HG03196 (cell line): ENCODE results near the gene BOC.

Experiments
- ATAC-seq: cut with Tn5 transposase; IDR thresholded peaks from one replicate; pipeline ENCODE4 v1.9.1; 2021; ENCODE audit not compliant: unreplicated experiment

The BOC gene

DNA sequence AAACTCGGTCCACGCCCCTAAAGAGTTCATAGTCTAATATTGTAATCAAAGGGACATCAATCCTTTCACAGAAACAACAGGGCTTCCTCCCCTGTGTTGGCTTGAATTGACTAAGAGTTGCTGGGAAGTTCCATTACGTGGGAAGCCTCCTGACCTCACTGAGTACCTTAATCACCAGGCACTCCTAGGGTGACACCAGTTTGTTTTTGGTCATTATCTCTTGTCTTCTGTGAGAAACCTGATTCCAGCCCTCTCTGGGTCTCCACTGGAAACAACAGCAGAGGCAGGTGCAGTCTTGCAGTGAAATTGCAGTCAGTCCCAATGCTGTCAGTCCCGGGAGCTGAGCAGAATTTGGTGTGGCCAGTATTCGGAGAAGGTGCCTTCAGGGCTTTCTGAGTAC, 55.4 kb downstream of the BOC start:
- no peak for ATAC-seq

DNA sequence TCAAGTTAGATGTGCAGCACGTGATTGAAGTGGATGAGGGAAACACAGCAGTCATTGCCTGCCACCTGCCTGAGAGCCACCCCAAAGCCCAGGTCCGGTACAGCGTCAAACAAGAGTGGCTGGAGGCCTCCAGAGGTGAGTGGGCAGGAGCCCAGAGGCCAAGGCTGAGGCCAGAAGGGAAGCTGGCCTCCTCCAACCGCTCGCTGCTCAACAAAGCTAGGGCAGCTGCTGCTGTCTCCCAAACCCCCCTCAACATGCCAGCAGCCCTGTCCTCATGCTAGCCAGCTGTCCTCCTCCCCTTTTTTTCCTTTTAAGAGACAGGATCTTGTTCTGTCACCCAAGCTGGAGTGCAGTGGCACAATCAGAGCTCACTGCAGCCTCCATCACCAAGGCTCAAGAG, 57.0 kb downstream of the BOC start:
- no peak for ATAC-seq

DNA sequence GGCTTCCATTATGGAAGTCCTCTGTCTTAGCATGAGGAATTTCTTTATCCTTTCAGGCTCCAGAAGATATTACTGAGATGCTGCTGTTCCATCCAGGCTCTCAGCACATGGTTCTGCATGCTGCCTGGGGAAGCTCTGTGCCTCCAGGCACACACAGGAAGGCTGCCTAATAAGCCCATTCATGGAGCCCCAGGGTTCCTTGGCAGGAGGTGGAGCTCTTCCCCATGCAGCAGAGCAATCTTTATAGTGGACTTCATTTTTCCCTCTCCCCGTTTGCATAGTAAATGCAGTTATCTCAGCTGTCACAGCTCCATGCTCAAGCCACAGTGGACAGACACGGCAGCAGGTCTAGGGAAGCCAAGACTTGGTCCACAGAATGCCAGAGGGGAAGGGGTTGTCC, 57.6 kb downstream of the BOC start:
- no peak for ATAC-seq

DNA sequence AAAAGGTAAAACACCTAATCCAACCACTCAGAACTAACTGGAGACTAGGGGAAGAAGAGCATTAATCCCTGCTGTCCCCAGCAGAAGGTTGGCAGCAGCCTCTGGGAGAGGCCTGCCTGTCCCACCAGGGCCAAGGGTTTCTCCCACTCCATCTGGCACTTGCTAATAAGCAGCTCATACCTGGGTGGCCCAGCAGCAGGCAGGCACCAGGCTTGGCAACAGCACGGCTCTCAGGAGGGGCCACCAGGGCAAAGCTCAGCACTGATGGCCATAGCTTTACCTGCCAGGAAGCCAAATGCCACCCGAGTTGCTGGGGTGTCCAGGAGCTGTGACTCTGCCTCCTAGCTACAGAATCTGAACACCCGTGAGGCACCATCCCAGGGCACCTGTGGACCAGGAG, 58.3 kb downstream of the BOC start:
- no peak for ATAC-seq

DNA sequence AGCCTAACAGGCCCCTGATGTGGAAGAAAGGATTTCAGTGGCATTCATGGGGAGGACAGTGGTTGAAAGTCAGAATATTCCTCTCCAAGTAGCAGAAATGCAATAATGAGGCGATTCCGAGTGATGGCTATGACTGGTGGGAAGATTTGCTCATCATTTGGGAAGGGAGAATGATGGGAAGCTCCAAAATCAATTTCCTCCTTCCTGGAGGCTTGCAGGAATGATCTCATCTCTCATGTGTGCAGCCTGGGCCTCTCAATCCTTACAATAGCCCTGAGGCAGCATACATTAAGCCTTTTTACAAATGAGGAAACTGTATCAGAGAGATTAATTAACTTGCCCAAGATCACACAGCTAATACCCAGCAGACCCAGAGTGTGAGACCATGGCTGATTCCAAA, 58.7 kb downstream of the BOC start:
- no peak for ATAC-seq

DNA sequence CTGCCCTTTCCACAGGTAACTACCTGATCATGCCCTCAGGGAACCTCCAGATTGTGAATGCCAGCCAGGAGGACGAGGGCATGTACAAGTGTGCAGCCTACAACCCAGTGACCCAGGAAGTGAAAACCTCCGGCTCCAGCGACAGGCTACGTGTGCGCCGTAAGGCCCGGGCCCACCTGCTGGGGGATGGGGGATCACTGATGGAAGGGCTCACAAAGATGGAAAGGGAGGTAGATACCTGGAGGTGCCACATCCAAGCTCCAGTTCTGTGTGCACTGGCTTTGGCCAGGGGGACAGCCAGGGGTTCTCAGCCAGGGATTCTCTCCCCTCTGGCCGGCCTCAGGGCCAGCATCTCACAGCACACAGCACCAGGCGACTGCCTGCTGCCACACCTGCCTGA, 59.4 kb downstream of the BOC start:
- no peak for ATAC-seq

DNA sequence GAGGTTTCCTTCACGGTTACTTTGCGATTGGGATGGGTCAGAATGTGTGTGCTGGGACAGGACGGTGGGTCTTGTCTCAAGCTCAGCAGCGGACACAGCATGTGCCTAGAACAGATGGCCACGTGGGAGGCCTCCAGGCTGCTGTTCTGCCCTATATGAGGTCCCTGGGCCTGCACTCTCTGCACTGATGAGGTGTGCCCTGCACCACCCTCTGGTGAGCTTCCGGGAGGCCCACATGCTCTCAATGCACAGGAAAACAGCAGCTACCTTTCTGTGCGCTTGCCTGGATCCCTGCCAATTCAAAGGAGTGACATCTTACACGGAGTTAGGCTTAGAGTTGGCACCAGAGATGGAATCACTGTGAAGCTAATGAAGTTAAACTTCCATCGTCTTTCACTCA, 59.8 kb downstream of the BOC start:
- ATAC-seq: no peak

DNA sequence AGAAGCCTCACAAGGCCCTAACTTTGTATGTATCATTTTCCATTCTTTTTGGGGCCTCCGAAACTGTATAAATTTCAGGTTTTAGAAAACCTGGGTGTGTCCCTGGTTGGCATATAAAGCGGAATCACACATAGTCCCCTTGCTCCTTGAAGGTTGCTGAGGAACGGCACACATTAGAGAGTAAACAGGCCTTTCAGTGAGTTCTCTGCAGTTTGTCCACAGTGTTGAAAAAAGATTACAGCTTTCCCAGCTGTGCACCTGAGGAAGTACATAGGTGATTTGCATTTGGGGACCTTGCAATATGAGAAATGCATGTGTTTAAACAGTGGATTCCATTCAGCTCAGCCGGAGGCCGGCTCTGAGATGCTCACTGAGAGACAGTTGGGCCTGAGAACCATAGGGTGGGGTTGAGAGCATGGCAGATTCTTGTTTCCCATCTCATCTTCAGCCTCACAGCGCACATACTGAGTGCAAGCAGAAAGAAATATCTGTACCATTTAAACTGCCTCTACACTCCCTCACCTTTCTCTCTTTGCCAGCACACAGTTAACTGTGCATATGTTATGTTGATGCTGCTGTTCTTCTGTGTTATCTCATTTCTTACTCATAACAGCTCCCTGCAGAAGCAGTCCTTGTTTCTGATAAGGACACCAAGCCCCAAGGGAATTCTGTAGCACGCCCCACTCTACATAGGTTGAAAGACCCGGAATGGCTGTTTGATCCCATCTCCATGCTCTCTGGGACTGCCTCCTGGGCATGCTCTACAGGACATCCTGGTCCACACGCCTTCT, 60.4 kb downstream of the BOC start:
- no peak for ATAC-seq

DNA sequence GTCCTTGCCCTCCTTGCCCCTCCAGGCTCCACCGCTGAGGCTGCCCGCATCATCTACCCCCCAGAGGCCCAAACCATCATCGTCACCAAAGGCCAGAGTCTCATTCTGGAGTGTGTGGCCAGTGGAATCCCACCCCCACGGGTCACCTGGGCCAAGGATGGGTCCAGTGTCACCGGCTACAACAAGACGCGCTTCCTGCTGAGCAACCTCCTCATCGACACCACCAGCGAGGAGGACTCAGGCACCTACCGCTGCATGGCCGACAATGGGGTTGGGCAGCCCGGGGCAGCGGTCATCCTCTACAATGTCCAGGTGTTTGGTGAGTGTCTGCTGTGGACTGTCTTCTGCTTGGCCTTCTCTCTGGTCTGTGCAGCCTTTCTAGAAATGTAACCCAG, 61.0 kb downstream of the BOC start:
- ATAC-seq: no peak

DNA sequence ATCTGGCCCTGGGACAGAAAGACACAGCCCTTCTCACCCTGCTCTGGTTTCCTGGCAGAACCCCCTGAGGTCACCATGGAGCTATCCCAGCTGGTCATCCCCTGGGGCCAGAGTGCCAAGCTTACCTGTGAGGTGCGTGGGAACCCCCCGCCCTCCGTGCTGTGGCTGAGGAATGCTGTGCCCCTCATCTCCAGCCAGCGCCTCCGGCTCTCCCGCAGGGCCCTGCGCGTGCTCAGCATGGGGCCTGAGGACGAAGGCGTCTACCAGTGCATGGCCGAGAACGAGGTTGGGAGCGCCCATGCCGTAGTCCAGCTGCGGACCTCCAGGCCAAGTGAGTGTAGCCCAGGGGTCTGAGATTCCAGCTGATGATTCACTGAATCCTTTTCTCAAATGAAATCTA, 61.7 kb downstream of the BOC start:
- no peak for ATAC-seq

DNA sequence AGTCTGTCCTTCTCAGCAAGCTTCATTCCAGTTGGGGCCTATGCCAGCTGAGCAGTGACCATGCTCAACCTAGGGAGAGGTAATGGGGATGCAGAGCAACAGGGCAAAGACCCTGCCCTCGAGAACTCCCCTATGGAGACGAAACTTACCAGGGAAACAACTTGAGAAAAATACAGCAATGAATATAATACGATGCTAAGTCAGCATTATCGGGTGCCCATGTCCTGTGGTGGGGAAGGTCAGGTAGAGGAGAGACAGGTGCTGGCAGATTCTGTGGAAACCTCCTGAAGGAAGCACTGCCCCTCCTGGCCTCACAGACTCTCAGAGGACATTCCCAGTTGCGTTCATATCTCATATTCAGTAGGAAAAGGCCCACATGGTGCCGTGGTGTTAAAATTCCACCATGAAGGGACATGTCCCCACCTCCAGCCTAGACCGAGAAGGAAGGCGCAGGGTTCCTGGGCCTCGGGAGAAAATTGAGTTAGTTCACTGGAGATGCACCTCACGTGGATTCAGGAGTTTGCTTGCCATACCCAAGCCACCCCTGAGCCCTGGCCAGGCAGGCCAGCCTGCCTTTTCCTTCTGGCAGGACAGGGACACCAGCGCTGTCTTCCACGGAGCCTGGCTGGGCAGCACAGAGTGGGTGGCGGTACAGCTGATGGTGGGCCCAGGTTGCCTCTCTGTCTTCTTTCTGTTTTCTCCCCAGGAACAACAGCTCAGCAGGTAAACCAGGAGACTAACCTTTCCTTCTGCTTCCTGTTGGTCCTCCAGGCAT, 62.4 kb downstream of the BOC start:
- ATAC-seq: no peak

DNA sequence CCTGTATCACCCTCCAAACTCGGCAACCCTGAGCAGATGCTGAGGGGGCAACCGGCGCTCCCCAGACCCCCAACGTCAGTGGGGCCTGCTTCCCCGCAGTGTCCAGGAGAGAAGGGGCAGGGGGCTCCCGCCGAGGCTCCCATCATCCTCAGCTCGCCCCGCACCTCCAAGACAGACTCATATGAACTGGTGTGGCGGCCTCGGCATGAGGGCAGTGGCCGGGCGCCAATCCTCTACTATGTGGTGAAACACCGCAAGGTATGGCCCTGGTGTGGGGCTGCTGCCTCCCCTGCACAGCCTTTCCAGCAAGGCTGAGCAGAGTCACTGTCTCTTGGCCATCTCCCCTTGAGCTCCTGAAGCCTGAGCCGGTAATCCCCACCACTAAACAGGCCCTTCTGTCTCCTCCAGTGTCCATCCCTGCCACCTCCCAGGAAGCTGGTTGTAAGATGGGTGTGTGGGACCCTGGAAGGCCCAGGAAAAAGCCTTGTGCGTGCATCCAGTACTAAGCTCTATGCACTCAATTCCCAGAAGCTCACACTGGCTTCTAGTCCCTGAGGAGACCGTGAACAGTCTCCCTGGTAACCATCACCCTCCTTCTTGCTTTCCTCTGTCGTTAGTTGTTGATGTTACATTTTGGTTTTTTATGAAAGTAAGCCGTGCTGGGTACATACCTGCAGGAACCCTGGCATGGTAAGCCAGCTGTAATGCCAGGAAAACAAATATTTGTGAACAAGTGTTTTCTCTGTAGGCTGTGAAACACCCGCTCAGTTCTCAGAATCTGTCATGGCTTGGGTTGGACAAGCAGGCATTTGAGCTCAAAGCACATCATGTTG, 63.3 kb downstream of the BOC start:
- ATAC-seq: no peak

DNA sequence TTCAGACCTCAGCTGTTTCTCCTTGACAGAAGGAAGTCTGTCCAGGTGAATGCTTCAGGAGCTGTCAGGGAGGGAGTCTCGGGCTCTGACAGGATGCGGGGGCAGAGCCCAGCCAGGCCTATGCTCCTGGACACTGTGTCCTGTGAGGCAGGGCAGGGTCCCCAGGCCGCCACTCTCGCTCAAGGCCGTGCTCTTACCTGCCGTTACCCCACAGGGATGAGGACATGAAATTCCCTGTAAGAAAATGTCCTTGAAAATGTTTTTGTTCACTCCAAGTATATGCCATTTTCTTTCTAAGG, 63.9 kb downstream of the BOC start:
- ATAC-seq: no peak

DNA sequence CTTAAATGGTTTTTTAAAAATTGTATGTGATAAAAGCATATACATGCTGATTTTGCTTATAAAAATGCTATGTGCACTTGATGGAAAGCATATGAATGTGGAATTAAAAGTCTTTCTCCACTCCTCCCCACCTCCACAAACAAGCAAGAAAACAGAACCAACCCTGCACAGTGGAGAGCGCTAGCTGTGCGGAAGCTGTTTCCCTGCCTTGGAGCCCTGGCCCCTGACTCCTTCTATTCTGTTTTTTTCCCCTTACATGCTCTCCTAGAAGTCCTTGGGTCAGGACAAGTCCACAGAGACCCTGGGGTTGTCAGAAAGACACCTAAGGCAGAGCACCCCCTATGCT, 64.2 kb downstream of the BOC start:
- no peak for ATAC-seq

DNA sequence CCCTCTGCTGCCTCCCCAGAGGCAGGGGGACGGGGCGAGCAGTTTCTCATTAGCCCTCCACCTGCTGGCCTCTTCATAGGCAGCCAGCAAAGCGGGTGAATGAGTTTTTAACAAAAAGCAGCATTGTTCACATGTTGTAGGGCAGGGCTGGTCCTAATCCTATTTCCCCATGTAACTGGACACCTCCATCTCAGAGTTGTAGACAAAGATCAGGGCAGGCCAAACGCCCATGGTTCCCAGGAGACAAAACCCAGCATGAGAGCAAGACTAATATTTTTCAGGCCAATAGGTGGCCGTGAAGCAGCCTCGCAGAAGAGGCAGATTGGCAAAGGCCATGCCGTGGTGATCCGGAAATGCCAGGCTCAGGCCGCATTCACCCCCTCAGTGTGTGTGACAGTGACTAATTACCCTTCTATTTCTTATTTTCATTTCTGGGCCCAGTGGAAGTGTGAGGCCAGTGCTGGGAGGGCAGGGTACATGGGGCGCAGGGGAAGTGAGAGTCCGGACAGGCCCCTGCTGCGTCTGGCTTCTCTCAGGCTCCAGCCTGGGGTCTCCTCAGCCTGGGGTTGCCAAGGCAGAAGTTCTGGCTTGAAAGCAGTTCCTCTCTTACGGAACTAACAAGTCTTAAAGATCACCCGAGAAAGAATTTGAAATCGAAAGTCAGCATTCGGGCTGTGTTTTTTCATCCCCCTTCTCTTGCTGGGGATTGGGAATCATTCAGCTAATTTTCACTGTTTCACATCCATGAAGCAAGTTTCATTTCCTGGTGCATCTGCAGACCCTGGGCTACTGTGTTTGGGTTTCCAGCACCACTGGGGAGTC, 64.8 kb downstream of the BOC start:
- peak; percentile 64 for ATAC-seq

DNA sequence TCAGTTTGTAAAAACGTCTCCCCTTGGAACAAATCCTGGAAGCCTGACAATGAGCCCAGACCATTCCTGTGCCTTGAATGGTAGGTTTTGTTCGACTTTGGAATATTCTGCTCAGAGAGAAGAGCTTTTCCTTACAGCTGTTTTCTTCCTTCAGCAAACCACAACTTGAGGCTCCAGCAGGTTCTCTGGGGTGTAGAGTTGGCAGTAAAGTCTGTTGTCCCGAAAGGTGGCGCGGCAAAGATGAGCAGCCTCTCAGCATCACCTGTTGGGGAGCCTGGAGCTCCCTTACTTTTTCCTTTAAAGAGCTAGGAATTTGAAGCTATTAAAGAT, 65.4 kb downstream of the BOC start:
- no peak for ATAC-seq

DNA sequence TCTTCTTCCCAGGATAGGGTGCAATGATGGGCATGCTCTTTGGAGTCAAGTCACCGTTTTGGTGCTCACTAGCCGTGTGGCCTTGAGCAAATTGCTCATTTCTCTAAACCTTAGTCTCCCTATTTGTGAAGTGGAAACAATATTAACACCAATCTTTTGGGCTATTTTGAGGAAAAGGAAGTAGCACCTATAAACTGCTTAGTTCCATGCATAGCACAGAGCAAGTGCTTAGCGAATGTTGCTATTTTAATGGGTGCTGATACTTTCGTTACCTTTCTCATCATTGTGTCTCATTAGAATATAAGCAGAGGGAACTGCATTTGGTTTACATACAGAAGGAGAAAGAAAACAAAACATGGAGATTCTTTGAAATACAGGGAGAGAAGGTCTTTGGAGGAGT, 66.1 kb downstream of the BOC start:
- ATAC-seq: peak; percentile 36

DNA sequence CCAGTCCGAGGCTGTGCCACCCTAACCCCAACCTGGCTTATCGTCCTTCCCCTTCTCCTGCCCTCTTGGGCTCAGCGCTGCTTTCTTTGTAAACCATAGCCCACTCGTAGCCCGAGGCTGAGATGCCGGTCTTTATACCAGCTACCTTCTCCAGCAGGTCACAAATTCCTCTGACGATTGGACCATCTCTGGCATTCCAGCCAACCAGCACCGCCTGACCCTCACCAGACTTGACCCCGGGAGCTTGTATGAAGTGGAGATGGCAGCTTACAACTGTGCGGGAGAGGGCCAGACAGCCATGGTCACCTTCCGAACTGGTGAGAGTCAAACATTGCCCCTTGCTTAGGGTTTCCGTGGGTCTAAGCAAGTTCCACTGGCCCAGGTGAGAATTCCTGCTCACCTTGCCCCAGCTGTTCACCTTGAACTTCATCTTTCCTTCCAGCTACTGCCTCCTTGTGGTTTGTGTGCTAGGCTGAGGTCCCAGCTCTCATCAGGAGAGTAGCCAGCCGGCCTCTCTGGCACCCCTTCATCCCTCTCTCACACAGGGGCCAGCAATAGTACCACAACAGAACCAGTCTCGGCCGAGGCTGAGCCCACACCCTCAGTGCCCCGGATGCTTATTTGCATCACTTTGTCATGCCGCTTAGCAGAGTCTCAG, 66.7 kb downstream of the BOC start:
- ATAC-seq: no peak

DNA sequence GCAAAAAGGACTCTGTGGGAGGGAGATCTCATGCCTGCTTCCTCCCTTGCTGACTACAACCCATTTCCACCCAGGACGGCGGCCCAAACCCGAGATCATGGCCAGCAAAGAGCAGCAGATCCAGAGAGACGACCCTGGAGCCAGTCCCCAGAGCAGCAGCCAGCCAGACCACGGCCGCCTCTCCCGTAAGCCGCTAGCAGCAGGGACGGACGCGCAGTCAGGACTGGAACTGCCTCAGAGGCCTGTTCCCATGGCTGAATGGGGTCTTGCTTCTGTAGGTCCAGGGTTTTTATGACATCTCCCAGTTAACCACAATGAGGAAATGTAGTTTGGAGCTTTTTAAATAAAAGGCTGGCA, 67.2 kb downstream of the BOC start:
- no peak for ATAC-seq

DNA sequence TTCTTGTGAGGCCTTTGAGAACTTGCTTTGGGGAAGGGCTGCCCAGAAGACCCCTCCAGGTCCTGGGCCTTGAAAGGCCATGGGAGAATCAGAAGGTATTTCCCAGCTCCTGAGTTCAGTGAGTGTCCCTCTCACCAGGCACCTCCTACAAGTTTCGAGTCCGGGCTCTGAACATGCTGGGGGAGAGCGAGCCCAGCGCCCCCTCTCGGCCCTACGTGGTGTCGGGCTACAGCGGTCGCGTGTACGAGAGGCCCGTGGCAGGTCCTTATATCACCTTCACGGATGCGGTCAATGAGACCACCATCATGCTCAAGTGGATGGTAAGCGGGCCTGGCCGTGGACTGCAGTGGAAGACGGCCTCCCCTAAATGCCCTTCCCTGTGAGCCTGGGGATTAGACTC, 68.3 kb downstream of the BOC start:
- ATAC-seq: no peak

DNA sequence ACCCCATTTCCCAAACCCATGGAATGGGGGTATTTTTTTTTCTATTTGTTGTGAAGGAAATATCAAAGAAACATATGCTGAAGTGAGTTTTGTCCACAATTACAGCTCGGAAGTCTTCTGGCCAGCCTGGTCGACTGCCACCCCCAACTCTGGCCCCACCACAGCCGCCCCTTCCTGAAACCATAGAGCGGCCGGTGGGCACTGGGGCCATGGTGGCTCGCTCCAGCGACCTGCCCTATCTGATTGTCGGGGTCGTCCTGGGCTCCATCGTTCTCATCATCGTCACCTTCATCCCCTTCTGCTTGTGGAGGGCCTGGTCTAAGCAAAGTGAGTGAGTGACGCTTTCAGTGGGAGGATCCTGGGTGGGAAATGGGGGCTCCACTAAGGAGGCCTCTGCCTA, 71.9 kb downstream of the BOC start:
- no peak for ATAC-seq
